ENCODE results near the gene CD47.

CD47 gene

GRCh38 chr3:108091498-108092250 lies 843 bp upstream of the CD47 start:
- TF ChIP-seq FOXP2 (optimal IDR thresholded peaks at IDR 0.05; ENCODE audit: borderline replicate concordance, extremely low read depth, extremely low read length, insufficient read depth): no peak
- no peak for TF ChIP-seq REST (IDR thresholded peaks at IDR 0.05; ENCODE audit: insufficient read depth in 1 of 2, low read depth in 2 of 2, low read length in 2 of 2)
- no peak for TF ChIP-seq TAF1 (IDR thresholded peaks at IDR 0.05; ENCODE audit: borderline replicate concordance, insufficient read depth, low read length)
- TF ChIP-seq POLR2AphosphoS5 (IDR thresholded peaks at IDR 0.05; ENCODE audit: low read depth, low read length): no peak
- no peak for TF ChIP-seq SIN3A (IDR thresholded peaks at IDR 0.05; ENCODE audit: borderline replicate concordance, insufficient read depth, low read length)

DNA sequence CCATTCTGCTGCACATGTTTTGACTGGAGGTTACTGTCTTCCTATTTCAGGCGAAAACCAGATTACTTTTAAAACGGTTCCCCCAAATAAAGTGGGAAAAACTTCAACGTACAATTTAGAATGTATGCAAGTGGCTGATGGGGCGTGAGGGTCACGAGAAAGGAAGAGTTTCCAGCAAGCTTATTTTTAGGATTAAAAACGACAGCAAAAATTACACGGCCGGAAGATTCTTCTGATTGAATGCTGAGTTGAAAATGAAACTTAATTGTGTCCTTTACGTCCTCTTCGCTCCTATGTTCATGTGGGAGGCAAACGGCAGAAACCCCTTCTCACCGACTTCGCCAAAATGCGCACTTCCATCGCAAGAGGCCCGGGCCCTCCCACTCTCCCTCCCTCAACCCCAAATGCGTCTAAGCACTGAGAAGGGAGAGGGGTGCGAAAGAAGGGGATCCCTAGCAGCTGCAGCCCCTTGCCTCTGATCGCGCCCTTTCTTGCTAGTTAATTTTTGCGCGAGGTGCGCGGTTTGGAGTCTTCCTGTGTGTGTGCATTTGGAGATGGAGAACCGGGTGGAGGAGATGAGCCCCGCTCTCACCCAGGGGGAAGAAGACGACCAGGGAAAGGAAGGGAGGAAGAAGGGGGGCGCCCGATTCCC lies 656 bp downstream of the CD47 start:
- TF ChIP-seq REST (IDR thresholded peaks at IDR 0.05; ENCODE audit: insufficient read depth in 1 of 2, low read depth in 2 of 2, low read length in 2 of 2) (no peak), FOXP2 (optimal IDR thresholded peaks at IDR 0.05; ENCODE audit: borderline replicate concordance, extremely low read depth, extremely low read length, insufficient read depth) (no peak), POLR2AphosphoS5 (IDR thresholded peaks at IDR 0.05; ENCODE audit: low read depth, low read length) (no peak), SIN3A (IDR thresholded peaks at IDR 0.05; ENCODE audit: borderline replicate concordance, insufficient read depth, low read length) (no peak), TAF1 (IDR thresholded peaks at IDR 0.05; ENCODE audit: borderline replicate concordance, insufficient read depth, low read length) (no peak)

- no peak for TF ChIP-seq TAF1 (IDR thresholded peaks at IDR 0.05; ENCODE audit: borderline replicate concordance, insufficient read depth, low read length)
- no peak for TF ChIP-seq POLR2AphosphoS5 (IDR thresholded peaks at IDR 0.05; ENCODE audit: low read depth, low read length)
- TF ChIP-seq SIN3A (IDR thresholded peaks at IDR 0.05; ENCODE audit: borderline replicate concordance, insufficient read depth, low read length): no peak
- TF ChIP-seq FOXP2 (optimal IDR thresholded peaks at IDR 0.05; ENCODE audit: borderline replicate concordance, extremely low read depth, extremely low read length, insufficient read depth): no peak
- TF ChIP-seq REST (IDR thresholded peaks at IDR 0.05; ENCODE audit: insufficient read depth in 1 of 2, low read depth in 2 of 2, low read length in 2 of 2): no peak
Observed at GRCh38 chr3:108089579-108089978, 1.3 kb downstream of the CD47 start.

DNA sequence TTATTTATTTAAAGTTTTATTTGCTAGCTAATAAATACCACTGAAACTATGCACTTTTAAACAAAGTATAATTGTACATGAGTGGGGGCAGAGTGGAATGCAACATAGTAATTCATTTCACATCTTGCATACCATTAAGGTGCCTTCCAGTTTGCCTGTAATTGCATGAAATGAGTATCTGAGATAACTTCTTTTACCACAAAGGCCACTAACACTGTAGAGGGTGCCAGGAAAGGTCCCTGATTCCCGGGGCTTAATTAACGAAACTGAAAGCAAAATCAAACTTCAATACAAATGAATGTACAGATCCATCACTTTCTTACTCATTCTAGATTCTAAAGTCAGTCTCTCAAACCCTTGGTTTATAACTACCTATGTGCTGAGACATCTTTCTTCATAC lies 2.1 kb downstream of the CD47 start:
- TF ChIP-seq FOXP2 (optimal IDR thresholded peaks at IDR 0.05; ENCODE audit: borderline replicate concordance, extremely low read depth, extremely low read length, insufficient read depth) (no peak), SIN3A (IDR thresholded peaks at IDR 0.05; ENCODE audit: borderline replicate concordance, insufficient read depth, low read length) (no peak), REST (IDR thresholded peaks at IDR 0.05; ENCODE audit: insufficient read depth in 1 of 2, low read depth in 2 of 2, low read length in 2 of 2) (no peak)
